ENCODE data around the gene FERD3L. TPM values are rescaled to one million over a fixed set of nuclear protein-coding genes. Genes with fewer than 3 reads are reported as not detected.

Gene FERD3L, protein sequence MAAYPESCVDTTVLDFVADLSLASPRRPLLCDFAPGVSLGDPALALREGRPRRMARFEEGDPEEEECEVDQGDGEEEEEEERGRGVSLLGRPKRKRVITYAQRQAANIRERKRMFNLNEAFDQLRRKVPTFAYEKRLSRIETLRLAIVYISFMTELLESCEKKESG
- not detected in 2 replicates for total RNA-seq (2021; fragmentation: NEBNext Ultra II Directional; extraction: Animal tissue kit (Norgen Biotek cat#: 25700))
- not detected in 2 replicates for polyA plus RNA-seq (2011; rRNA removed)
- polyA plus RNA-seq (2011; cell fraction: cytosol; rRNA removed) = not detected
- not detected for polyA plus RNA-seq (2011; cell fraction: nucleus; rRNA removed)
- polyA plus RNA-seq (2012, experiment 1 of 2) = not detected in 4 replicates
- polyA plus RNA-seq (2012, experiment 2 of 2) = not detected
- not detected for polyA plus RNA-seq (2013, experiment 1 of 2)
- polyA plus RNA-seq (2013, experiment 2 of 2) = not detected
- not detected in 2 replicates for polyA minus RNA-seq (2011; rRNA and poly(A)+ RNA removed)
- not detected for polyA minus RNA-seq (2011; cell fraction: cytosol; rRNA and poly(A)+ RNA removed)
- not detected for polyA minus RNA-seq (2011; cell fraction: nucleus; rRNA and poly(A)+ RNA removed)
- long read RNA-seq, experiment 1 = 0 reads
- long read RNA-seq, experiment 2 = 0 reads

DNA sequence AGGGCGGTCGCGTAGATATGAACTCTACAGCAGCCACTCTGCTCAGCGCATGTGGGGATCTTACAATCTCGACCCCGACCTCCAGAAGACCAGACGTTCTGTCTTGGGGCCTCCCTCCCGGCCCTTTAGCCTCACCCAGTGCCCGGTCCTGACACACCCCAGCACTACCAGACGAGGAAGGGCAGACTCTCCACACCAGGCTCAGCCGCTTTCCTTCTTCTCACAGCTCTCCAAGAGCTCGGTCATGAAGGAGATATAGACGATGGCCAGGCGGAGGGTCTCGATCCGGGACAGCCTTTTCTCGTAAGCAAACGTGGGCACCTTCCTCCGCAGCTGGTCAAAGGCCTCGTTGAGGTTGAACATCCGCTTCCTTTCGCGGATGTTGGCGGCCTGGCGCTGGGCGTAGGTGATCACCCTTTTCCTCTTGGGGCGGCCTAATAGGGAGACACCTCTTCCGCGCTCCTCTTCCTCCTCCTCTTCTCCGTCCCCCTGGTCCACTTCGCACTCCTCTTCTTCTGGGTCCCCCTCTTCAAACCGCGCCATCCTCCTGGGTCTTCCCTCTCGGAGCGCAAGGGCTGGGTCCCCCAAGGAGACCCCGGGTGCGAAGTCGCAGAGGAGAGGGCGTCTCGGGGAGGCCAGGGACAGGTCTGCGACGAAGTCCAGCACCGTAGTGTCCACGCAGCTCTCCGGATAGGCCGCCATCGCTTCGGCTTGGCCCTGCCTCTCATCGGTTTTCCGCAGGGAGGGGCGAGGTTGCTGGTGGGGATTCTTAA lies at the start of gene FERD3L:
FERD3L (minus strand) TSS at position 761 of the 773 bp plus-strand sequence; CDS start at position 702, 59 bp downstream.
- Histone ChIP-seq H4K91ac (replicated peaks; ENCODE audit: insufficient read length, low read length) (no peak within 1 kb of the TSS), H3K27ac (ENCODE audit: low read depth, low read length) (no peak within 1 kb of the TSS), H3K36me3 (ENCODE audit: control insufficient read depth in 2 of 4, insufficient read depth in 4 of 4, low read length in 3 of 4) (no peaks in the 10 kb centered on the region), H2BK15ac (ENCODE audit: low read length) (no peak within 1 kb of the TSS), H3K18ac (ENCODE audit: extremely low read depth, low read length) (peak within 1 kb of the TSS; percentile 15; the same call in 1 of the 2 replicates), H2BK120ac (replicated peaks; ENCODE audit: low read depth, low read length) (no peak within 1 kb of the TSS), H3K9me3 (ENCODE audit: insufficient read depth in 2 of 2, low read depth in 1 of 2, low read length in 1 of 2) (no peaks in the 10 kb centered on the region), H4K20me1 (replicated peaks in 1 of 2; ENCODE audit: control insufficient read depth in 1 of 2, insufficient read depth in 2 of 2, low read length in 2 of 2) (peaks cover 0 to 2% of the 10 kb centered on the region in 2 experiments), H3K23me2 (ENCODE audit: low read depth, low read length) (peaks cover 8% of the 10 kb centered on the region), H2BK5ac (ENCODE audit: low read depth, low read length) (no peak within 1 kb of the TSS), H3K79me1 (ENCODE audit: low read depth, low read length) (no peaks in the 10 kb centered on the region), H3K4ac (replicated peaks; ENCODE audit: insufficient read length, low read depth, low read length) (no peak within 1 kb of the TSS), H3K23ac (ENCODE audit: insufficient read length) (no peak within 1 kb of the TSS), H3K4me2 (ENCODE audit: insufficient read depth in 1 of 2, low read depth in 2 of 2, low read length in 2 of 2) (peak within 1 kb of the TSS; percentile 95 to 99), H3K14ac (ENCODE audit: insufficient read length) (no peak within 1 kb of the TSS), H2AFZ (ENCODE audit: low read length) (peak within 1 kb of the TSS; percentile 62; the same call in 1 of the 2 replicates), H4K5ac (ENCODE audit: insufficient read length, low read depth, low read length) (no peak within 1 kb of the TSS), H3K4me1 (replicated peaks in 1 of 4; ENCODE audit: control insufficient read depth in 3 of 4, insufficient read depth in 4 of 4, low read length in 3 of 4) (peaks cover 0 to 17% (median 9%) of the 10 kb centered on the region in 4 experiments; a peak in 5 of 7 replicates), H3K9ac (replicated peaks in 1 of 4; ENCODE audit: extremely low read depth in 1 of 4, low read depth in 3 of 4, low read length in 3 of 4) (no peak within 1 kb of the TSS), H3K79me2 (ENCODE audit: control insufficient read depth in 1 of 2, insufficient read depth in 2 of 2, low read length in 2 of 2) (no peaks in the 10 kb centered on the region), H2BK20ac (ENCODE audit: low read length) (no peak within 1 kb of the TSS), H3K4me3 (ENCODE audit: extremely low read depth in 1 of 4, insufficient read depth in 2 of 4, low read depth in 3 of 4, low read length in 4 of 4) (peak within 1 kb of the TSS; percentile 53 to 72 (median 56)), H4K8ac (ENCODE audit: extremely low read depth, insufficient read depth, low read length) (no peak within 1 kb of the TSS), H3K56ac (replicated peaks; ENCODE audit: insufficient read length, low read depth, low read length) (no peak within 1 kb of the TSS), H3K27me3 (replicated peaks in 1 of 4; ENCODE audit: control insufficient read depth in 3 of 4, extremely low read depth in 1 of 4, insufficient read depth in 3 of 4, low read length in 3 of 4) (peaks cover 27 to 50% (median 42%) of the 10 kb centered on the region in 4 experiments), H2BK12ac (ENCODE audit: low read depth, low read length) (peak within 1 kb of the TSS; percentile 71; the same call in 1 of the 2 replicates), H2AK5ac (ENCODE audit: low read depth, low read length) (no peak within 1 kb of the TSS)
- FAIRE-seq (no peak), DNase-seq (ENCODE audit: low read depth in 1 of 2, low spot score in 2 of 2) (peak in 1 of 2 experiments; percentile 56)
- CTCF ChIA-PET (ENCODE audit: partially characterized antibody) = interaction anchor here (0.6 to 3.0 kb wide), 8 partner anchors 12 to 480 kb away, joined by 3 to 25 read pairs (median 3); no protein-coding TSS in a partner anchor
- POLR2A ChIA-PET (ENCODE audit: partially characterized antibody) = interaction anchor here (1.6 kb wide), 2 partner anchors 26 to 38 kb away, joined by 6 to 7 read pairs; no protein-coding TSS in a partner anchor
- WGBS, 2 experiments (ENCODE audit: extremely low coverage in 1 of 2, insufficient coverage in 1 of 2, insufficient read length in 1 of 2, insufficient replicate concordance in 2 of 2, low coverage in 1 of 2, low lambda C conversion rate in 2 of 2, missing lambda C conversion rate in 1 of 2) = 2% methylated on average over 45 of the region's 51 CpGs; no CpG with 5 or more reads in 1 of the 2 experiments
- TF ChIP-seq RBBP5 (IDR thresholded peaks at IDR 0.05; ENCODE audit: borderline replicate concordance, low read depth, low read length) (0 out of 2 replicates have a peak, but pooled peaks have one; percentile 20), EP300 (IDR thresholded peaks at IDR 0.05; ENCODE audit: borderline replicate concordance in 1 of 2, low read depth in 2 of 2, low read length in 2 of 2) (no peak), SUZ12 (IDR thresholded peaks at IDR 0.05; ENCODE audit: low read length) (peak; percentile 86; the same call in 1 of the 2 replicates), EZH2 (IDR thresholded peaks at IDR 0.05; ENCODE audit: low read depth, low read length, severe bottlenecking) (peak; percentile 89), PHF8 (conservative IDR thresholded peaks at IDR 0.05; ENCODE audit: low read depth, low read length) (no peak), RAD21 (IDR thresholded peaks at IDR 0.05 in 1 of 2, conservative IDR thresholded peaks at IDR 0.05 in 1 of 2; ENCODE audit: low read depth in 2 of 2, low read length in 2 of 2) (no peak), SAP30 (IDR thresholded peaks at IDR 0.05; ENCODE audit: insufficient read depth, insufficient replicate concordance, low read length) (no peak)

Measured in H1 (cell line).